ENCODE measurements around the gene MPZ. TPM values are rescaled to one million over a fixed set of nuclear protein-coding genes. Genes with fewer than 3 reads are reported as not detected.
A peak's percentile ranks its signal among the peaks of the same experiment; 100 is the strongest.

The MPZ gene
- total and polyA plus RNA-seq, 5 donors from 2014 or later: 2.3 TPM; not detected in 4

GRCh38 chr1:161297415-161297814 lies 12.4 kb downstream of the MPZ start:
- ATAC-seq (ENCODE audit: low read depth in 2 of 2): no peak
- H3K36me3 ChIP-seq (ENCODE audit: control insufficient read depth, insufficient read depth, low read length): no peaks in the 10 kb centered on the region
- peaks cover 2 to 15% (median 7%) of the 10 kb centered on the region in 4 donors for H3K4me1 Mint-ChIP-seq
- H3K27ac ChIP-seq (ENCODE audit: insufficient read depth, low read length, poor library complexity, severe bottlenecking): no peak overlapping the region
- H3K9me3 ChIP-seq (ENCODE audit: control insufficient read depth in 2 of 2, low read length in 2 of 2): no peaks in the 10 kb centered on the region
- H3K4me3 ChIP-seq (ENCODE audit: low read depth, low read length): no peak overlapping the region
- peak overlapping the region in 1 of 3 donors; percentile 23 for H3K27ac Mint-ChIP-seq
- no peaks in the 10 kb centered on the region for H3K9me3 Mint-ChIP-seq
- no peaks in the 10 kb centered on the region for H3K4me1 ChIP-seq (ENCODE audit: control insufficient read depth, insufficient read depth, low read length, poor library complexity, severe bottlenecking)
- H3K27me3 ChIP-seq (ENCODE audit: control insufficient read depth, insufficient read depth, low read length): no peaks in the 10 kb centered on the region
- H3K27me3 Mint-ChIP-seq: peaks cover 4% of the 10 kb centered on the region
- H3K36me3 Mint-ChIP-seq: peaks cover 8% of the 10 kb centered on the region
- DNase-seq: no peak
- H3K4me3 Mint-ChIP-seq: no peak overlapping the region

- Histone ChIP-seq H3K9me3 (ENCODE audit: control insufficient read depth in 2 of 2, low read length in 2 of 2) (no peaks in the 10 kb centered on the region), H3K27ac (ENCODE audit: insufficient read depth, low read length, poor library complexity, severe bottlenecking) (no peak overlapping the region), H3K36me3 (ENCODE audit: control insufficient read depth, insufficient read depth, low read length) (no peaks in the 10 kb centered on the region), H3K27me3 (ENCODE audit: control insufficient read depth, insufficient read depth, low read length) (no peaks in the 10 kb centered on the region), H3K4me1 (ENCODE audit: control insufficient read depth, insufficient read depth, low read length, poor library complexity, severe bottlenecking) (no peaks in the 10 kb centered on the region), H3K4me3 (ENCODE audit: low read depth, low read length) (no peak overlapping the region)
- Mint-ChIP-seq H3K4me1 (peaks cover 0 to 4% (median 3%) of the 10 kb centered on the region in 4 donors), H3K4me3 (no peak overlapping the region), H3K27me3 (peaks cover 5% of the 10 kb centered on the region), H3K36me3 (peaks cover 8% of the 10 kb centered on the region), H3K27ac (no peak overlapping the region), H3K9me3 (peaks cover 0 to 2% (median 0%) of the 10 kb centered on the region in 7 donors)
- DNase-seq (no peak), ATAC-seq (ENCODE audit: low read depth in 2 of 2) (no peak)
Observed at GRCh38 chr1:161290779-161291178, 19.0 kb downstream of the MPZ start.

DNA sequence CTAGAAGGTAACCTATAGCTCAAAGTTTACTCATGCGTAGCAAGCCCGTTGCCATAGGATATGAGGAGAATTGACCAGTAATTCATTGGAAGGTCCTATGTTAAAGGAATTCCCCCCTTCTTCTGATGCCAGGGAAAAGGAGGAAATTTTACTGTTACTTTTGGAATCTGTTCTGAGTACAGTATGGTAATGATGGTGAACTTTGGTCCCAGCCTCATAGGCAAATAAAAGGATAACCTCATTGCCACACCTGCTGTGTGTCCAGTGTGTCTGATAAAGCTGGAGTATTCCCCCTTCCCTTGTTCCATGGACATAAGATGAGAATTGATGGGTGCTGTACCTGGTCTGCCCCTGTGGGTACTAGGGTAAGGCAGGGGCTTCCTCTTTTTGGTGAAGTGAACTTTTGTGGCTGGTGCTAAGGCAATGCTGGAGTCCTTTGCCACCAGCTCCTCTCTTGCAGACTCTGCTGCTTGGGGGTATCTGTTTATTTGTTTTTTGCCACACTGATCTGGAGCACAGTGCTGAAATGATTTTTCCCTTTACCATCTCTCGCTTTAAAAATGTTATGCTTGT lies 22.2 kb downstream of the MPZ start:
- ATAC-seq (ENCODE audit: low read depth in 2 of 2) (no peak), DNase-seq (no peak)
- peaks cover 0 to 4% (median 3%) of the 10 kb centered on the region in 4 donors for H3K4me1 Mint-ChIP-seq
- peaks cover 25% of the 10 kb centered on the region for H3K27me3 Mint-ChIP-seq
- peaks cover 0 to 2% (median 0%) of the 10 kb centered on the region in 7 donors for H3K9me3 Mint-ChIP-seq
- H3K4me3 ChIP-seq (ENCODE audit: low read depth, low read length): no peak overlapping the region
- no peak overlapping the region for H3K27ac ChIP-seq (ENCODE audit: insufficient read depth, low read length, poor library complexity, severe bottlenecking)
- H3K4me1 ChIP-seq (ENCODE audit: control insufficient read depth, insufficient read depth, low read length, poor library complexity, severe bottlenecking): no peaks in the 10 kb centered on the region
- H3K27ac Mint-ChIP-seq: no peak overlapping the region
- H3K9me3 ChIP-seq (ENCODE audit: control insufficient read depth in 2 of 2, low read length in 2 of 2): no peaks in the 10 kb centered on the region
- no peaks in the 10 kb centered on the region for H3K36me3 ChIP-seq (ENCODE audit: control insufficient read depth, insufficient read depth, low read length)
- H3K36me3 Mint-ChIP-seq: peaks cover 20% of the 10 kb centered on the region
- H3K4me3 Mint-ChIP-seq: no peak overlapping the region
- H3K27me3 ChIP-seq (ENCODE audit: control insufficient read depth, insufficient read depth, low read length): no peaks in the 10 kb centered on the region

GRCh38 chr1:161285521-161285920 lies 24.2 kb downstream of the MPZ start:
- H3K4me1 Mint-ChIP-seq: peaks cover 0 to 3% (median 0%) of the 10 kb centered on the region in 4 donors
- peaks cover 0 to 2% (median 0%) of the 10 kb centered on the region in 7 donors for H3K9me3 Mint-ChIP-seq
- H3K4me3 Mint-ChIP-seq: no peak overlapping the region
- Histone ChIP-seq H3K27ac (ENCODE audit: insufficient read depth, low read length, poor library complexity, severe bottlenecking) (no peak overlapping the region), H3K4me1 (ENCODE audit: control insufficient read depth, insufficient read depth, low read length, poor library complexity, severe bottlenecking) (no peaks in the 10 kb centered on the region), H3K4me3 (ENCODE audit: low read depth, low read length) (no peak overlapping the region), H3K36me3 (ENCODE audit: control insufficient read depth, insufficient read depth, low read length) (no peaks in the 10 kb centered on the region), H3K27me3 (ENCODE audit: control insufficient read depth, insufficient read depth, low read length) (no peaks in the 10 kb centered on the region), H3K9me3 (ENCODE audit: control insufficient read depth in 2 of 2, low read length in 2 of 2) (no peaks in the 10 kb centered on the region)
- no peak overlapping the region for H3K27ac Mint-ChIP-seq
- peaks cover 13% of the 10 kb centered on the region for H3K36me3 Mint-ChIP-seq
- H3K27me3 Mint-ChIP-seq: peaks cover 25% of the 10 kb centered on the region
- no peak for ATAC-seq (ENCODE audit: low read depth in 2 of 2)
- DNase-seq: no peak

DNA sequence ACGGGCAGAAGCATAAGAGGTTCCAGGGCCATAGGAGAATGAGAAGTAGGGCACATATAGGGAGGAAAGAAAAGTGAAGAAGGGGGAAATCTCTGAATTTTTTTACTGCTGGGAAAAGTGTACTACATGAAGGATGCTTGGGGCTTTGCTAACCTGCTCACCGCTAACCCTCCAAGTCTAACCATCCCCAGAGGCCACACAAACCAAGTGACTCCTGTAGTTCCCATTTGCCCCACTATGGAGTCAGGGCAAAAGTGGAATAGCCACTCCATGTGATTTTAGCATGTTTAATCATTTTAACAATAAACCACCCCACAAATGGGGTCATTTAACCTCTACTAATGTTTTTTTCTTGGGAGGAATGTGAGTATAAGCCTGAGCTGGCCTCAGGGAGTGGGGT lies 24.7 kb downstream of the MPZ start:
- peaks cover 17% of the 10 kb centered on the region for H3K36me3 Mint-ChIP-seq
- peaks cover 0 to 3% (median 0%) of the 10 kb centered on the region in 4 donors for H3K4me1 Mint-ChIP-seq
- Histone ChIP-seq H3K36me3 (ENCODE audit: control insufficient read depth, insufficient read depth, low read length) (no peaks in the 10 kb centered on the region), H3K4me1 (ENCODE audit: control insufficient read depth, insufficient read depth, low read length, poor library complexity, severe bottlenecking) (no peaks in the 10 kb centered on the region), H3K27me3 (ENCODE audit: control insufficient read depth, insufficient read depth, low read length) (no peaks in the 10 kb centered on the region), H3K27ac (ENCODE audit: insufficient read depth, low read length, poor library complexity, severe bottlenecking) (no peak overlapping the region), H3K9me3 (ENCODE audit: control insufficient read depth in 2 of 2, low read length in 2 of 2) (no peaks in the 10 kb centered on the region), H3K4me3 (ENCODE audit: low read depth, low read length) (no peak overlapping the region)
- H3K27ac Mint-ChIP-seq: no peak overlapping the region
- peaks cover 25% of the 10 kb centered on the region for H3K27me3 Mint-ChIP-seq
- no peak for ATAC-seq (ENCODE audit: low read depth in 2 of 2)
- no peak overlapping the region for H3K4me3 Mint-ChIP-seq
- H3K9me3 Mint-ChIP-seq: peaks cover 0 to under 1% (median 0%) of the 10 kb centered on the region in 7 donors
- no peak for DNase-seq

GRCh38 chr1:161282991-161283390 lies 26.8 kb downstream of the MPZ start:
- Mint-ChIP-seq H3K36me3 (peaks cover 19% of the 10 kb centered on the region), H3K9me3 (no peaks in the 10 kb centered on the region), H3K4me1 (peaks cover 0 to 3% (median 0%) of the 10 kb centered on the region in 4 donors), H3K27ac (no peak overlapping the region), H3K27me3 (peaks cover 35% of the 10 kb centered on the region), H3K4me3 (no peak overlapping the region)
- H3K9me3 ChIP-seq (ENCODE audit: control insufficient read depth in 2 of 2, low read length in 2 of 2): no peaks in the 10 kb centered on the region
- H3K27me3 ChIP-seq (ENCODE audit: control insufficient read depth, insufficient read depth, low read length): no peaks in the 10 kb centered on the region
- H3K36me3 ChIP-seq (ENCODE audit: control insufficient read depth, insufficient read depth, low read length): no peaks in the 10 kb centered on the region
- no peak overlapping the region for H3K27ac ChIP-seq (ENCODE audit: insufficient read depth, low read length, poor library complexity, severe bottlenecking)
- no peak for DNase-seq
- H3K4me1 ChIP-seq (ENCODE audit: control insufficient read depth, insufficient read depth, low read length, poor library complexity, severe bottlenecking): no peaks in the 10 kb centered on the region
- ATAC-seq (ENCODE audit: low read depth in 2 of 2): no peak
- no peak overlapping the region for H3K4me3 ChIP-seq (ENCODE audit: low read depth, low read length)

- Histone ChIP-seq H3K9me3 (ENCODE audit: control insufficient read depth in 2 of 2, low read length in 2 of 2) (no peaks in the 10 kb centered on the region), H3K36me3 (ENCODE audit: control insufficient read depth, insufficient read depth, low read length) (no peaks in the 10 kb centered on the region), H3K27ac (ENCODE audit: insufficient read depth, low read length, poor library complexity, severe bottlenecking) (no peak overlapping the region), H3K4me1 (ENCODE audit: control insufficient read depth, insufficient read depth, low read length, poor library complexity, severe bottlenecking) (no peaks in the 10 kb centered on the region), H3K27me3 (ENCODE audit: control insufficient read depth, insufficient read depth, low read length) (peaks cover 3% of the 10 kb centered on the region), H3K4me3 (ENCODE audit: low read depth, low read length) (no peak overlapping the region)
- DNase-seq: no peak
- H3K27ac Mint-ChIP-seq: no peak overlapping the region
- no peaks in the 10 kb centered on the region for H3K4me1 Mint-ChIP-seq
- peaks cover 46% of the 10 kb centered on the region for H3K27me3 Mint-ChIP-seq
- no peaks in the 10 kb centered on the region for H3K9me3 Mint-ChIP-seq
- ATAC-seq (ENCODE audit: low read depth in 2 of 2): no peak
- H3K4me3 Mint-ChIP-seq: no peak overlapping the region
- H3K36me3 Mint-ChIP-seq: no peaks in the 10 kb centered on the region
Observed at GRCh38 chr1:161274874-161275273, 34.9 kb downstream of the MPZ start.

GRCh38 chr1:161273402-161273801 lies 36.4 kb downstream of the MPZ start:
- Mint-ChIP-seq H3K4me3 (no peak overlapping the region), H3K36me3 (no peaks in the 10 kb centered on the region), H3K27me3 (peaks cover 40% of the 10 kb centered on the region), H3K4me1 (no peaks in the 10 kb centered on the region), H3K9me3 (no peaks in the 10 kb centered on the region), H3K27ac (no peak overlapping the region)
- H3K27me3 ChIP-seq (ENCODE audit: control insufficient read depth, insufficient read depth, low read length): peaks cover 3% of the 10 kb centered on the region
- DNase-seq: no peak
- H3K36me3 ChIP-seq (ENCODE audit: control insufficient read depth, insufficient read depth, low read length): no peaks in the 10 kb centered on the region
- no peak overlapping the region for H3K4me3 ChIP-seq (ENCODE audit: low read depth, low read length)
- no peak for ATAC-seq (ENCODE audit: low read depth in 2 of 2)
- H3K27ac ChIP-seq (ENCODE audit: insufficient read depth, low read length, poor library complexity, severe bottlenecking): no peak overlapping the region
- no peaks in the 10 kb centered on the region for H3K4me1 ChIP-seq (ENCODE audit: control insufficient read depth, insufficient read depth, low read length, poor library complexity, severe bottlenecking)
- no peaks in the 10 kb centered on the region for H3K9me3 ChIP-seq (ENCODE audit: control insufficient read depth in 2 of 2, low read length in 2 of 2)

All from CD4-positive, CD25-positive, alpha-beta regulatory T cell (primary cell).